ENCODE results near the gene FBLL1.

DNA sequence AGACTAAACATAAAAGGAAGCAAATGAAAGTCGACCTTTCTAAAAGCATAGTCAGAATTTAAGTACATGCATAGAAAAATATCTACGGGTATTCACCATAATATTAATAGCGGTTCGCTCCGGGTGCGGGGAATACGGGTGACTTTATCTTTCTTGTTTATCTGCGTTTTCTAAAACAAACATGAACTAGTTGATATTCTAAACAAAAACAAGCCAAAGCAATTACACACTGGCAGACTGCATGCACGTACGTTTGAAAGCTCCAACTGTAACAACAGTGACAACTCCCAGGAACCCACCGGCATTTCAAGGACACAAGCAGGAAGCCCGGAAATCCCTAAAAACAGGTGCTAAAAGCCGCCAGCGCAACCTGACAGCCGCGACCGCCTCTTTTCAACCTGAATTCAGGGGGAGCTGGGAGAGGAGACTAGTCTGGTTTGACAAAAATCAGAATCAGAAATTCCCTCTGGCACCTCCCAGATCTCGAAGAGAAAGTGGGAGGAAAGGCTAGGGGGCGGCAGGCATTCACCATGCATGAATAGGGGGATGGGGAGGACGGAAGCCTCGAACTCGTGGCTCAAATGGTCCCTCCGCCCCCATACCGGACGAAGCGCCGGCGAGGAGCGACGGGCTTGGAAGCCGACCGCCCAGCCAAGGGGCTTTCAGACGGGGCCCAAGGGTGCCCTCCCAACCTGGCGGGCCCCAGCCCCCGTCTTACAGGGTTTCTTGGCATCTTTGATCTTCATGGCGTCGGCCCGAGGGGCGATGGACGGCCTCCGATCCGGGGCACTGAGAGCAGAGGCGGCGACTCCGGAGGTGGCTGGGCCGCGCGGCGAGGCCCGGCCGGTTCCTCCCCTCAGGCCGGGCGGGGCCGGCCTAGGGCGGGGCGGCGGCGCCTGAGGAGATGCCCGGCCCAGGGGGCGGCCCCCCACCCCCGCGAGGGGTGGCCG, 49.7 kb downstream of the FBLL1 start, which contains the start of gene PANK3:
- TF ChIP-seq, protein P1, sequence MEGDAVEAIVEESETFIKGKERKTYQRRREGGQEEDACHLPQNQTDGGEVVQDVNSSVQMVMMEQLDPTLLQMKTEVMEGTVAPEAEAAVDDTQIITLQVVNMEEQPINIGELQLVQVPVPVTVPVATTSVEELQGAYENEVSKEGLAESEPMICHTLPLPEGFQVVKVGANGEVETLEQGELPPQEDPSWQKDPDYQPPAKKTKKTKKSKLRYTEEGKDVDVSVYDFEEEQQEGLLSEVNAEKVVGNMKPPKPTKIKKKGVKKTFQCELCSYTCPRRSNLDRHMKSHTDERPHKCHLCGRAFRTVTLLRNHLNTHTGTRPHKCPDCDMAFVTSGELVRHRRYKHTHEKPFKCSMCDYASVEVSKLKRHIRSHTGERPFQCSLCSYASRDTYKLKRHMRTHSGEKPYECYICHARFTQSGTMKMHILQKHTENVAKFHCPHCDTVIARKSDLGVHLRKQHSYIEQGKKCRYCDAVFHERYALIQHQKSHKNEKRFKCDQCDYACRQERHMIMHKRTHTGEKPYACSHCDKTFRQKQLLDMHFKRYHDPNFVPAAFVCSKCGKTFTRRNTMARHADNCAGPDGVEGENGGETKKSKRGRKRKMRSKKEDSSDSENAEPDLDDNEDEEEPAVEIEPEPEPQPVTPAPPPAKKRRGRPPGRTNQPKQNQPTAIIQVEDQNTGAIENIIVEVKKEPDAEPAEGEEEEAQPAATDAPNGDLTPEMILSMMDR (conservative IDR thresholded peaks at IDR 0.05 in 1 of 2, IDR thresholded peaks at IDR 0.05 in 1 of 2; ENCODE audit: extremely low read depth in 1 of 2, insufficient read depth in 1 of 2, low read depth in 1 of 2, low read length in 2 of 2): no peak
- no peak for TF ChIP-seq EZH2 (IDR thresholded peaks at IDR 0.05; ENCODE audit: borderline replicate concordance, low read length)

All from mammary epithelial cell (primary cell).